GM04503 (cell line): Measurements from ENCODE around the gene PTTG1IP.

Experiments
- DNase-seq: peaks from one replicate; pipeline ENCODE4 v3.0.0-alpha.2; 2012; ENCODE audit warnings: low read depth

PTTG1IP gene

DNA sequence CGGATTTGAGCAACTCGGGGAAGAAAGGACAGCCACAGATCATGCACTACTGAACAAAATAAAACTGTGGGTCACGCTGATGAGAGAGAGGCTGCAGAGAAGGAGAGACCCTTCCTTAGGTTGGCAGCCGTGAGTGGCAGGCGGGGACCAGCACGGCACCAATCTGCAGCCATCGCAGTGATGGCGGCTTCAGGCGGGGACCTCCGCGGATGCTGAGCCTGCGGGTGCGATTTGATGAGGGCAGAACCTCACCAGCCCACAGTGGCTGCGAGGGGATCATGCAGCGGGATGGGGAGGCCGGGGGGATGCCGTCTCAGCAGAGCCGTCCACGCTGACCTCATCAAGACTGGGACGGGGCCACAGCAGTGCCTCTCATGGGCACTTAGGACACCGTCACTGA lies 35.4 kb upstream of the PTTG1IP start:
- DNase-seq, result no peak

- DNase-seq, result no peak
Measured at GRCh38 chr21:44907966-44908895, 34.7 kb upstream of the PTTG1IP start.

GRCh38 chr21:44907225-44907965 lies 33.9 kb upstream of the PTTG1IP start:
- no peak for DNase-seq

DNA sequence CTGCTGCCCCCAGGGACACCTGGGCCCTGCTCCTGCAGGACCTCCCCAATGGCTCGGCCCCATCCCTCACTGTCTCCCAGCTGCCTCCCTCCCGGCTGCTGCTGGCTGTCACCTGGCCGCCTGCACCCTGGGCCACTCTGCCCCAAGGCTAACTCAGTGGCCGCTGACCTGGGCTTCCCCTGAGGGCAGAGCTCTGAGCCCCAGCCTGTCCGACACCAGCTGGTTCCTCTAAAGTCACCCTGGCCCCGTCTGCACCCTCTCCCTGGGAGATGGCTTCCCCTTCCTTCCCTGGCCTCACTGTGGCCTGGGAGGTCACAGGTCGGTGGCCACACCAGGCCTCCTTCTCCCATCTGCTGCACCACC lies 32.2 kb upstream of the PTTG1IP start:
- DNase-seq, result no peak

GRCh38 chr21:44905016-44905727 lies 31.7 kb upstream of the PTTG1IP start:
- DNase-seq, result no peak

DNA sequence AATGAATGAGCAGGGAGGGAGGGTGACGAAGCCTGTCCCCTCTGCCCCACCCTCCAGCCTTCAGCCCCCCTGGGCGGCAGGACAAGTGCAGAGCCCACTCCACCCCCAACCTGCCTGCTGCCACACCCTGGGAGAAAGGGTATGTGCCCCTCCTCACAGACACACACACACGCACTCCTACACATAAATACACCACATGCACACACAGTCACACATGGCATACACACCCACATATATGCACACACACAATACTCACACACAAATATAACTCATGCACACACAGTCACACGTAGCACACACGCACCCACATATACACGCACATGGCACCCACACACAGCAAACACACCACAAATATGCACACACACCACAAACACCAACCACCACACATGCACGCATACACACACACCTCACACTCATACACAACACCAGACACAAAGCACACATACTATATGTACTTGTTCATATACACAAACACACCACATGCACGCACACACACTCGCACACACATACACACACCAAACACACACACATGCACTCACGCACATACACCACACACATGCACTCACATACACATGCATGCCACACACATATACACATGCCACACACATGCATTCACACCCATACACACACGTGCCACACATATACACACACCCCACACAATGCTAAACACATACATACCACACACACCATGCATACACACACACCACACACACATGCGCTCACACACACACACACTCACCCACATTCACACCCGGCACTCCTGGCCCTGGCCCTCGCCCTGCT lies 30.8 kb upstream of the PTTG1IP start:
- DNase-seq, result no peak

- no peak for DNase-seq
Measured at GRCh38 chr21:44903689-44904088, 30.2 kb upstream of the PTTG1IP start.

DNA sequence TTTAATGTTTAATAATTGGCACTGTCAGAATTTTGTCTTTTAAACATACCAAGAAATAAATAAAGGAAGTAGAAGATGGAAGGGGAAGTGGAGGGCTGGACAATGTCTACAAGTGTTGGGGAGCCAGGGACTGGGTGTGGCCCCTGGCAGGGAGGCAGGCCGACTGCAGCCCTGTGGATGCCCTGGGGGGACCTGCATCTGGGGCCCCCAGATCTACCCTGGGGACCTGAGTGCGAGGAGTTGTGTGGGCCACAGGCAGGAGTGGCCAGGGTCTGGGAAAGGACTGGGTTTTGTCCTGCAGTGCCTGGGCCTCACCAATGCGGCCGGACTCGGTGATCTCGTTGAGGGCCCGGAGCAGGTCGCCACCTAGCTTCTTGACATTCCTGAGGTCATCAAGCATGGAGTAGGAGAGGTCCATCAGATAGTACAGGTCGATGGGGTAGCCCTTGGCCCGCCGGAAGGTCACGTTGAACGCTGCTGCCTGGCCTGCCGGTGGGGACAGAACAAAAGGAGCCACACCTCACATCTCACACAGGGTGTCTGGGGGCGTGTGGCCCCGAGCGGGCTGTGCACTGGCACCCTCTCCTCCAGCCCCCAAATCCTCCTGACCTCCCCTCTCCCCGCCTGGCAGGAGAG lies 29.7 kb upstream of the PTTG1IP start:
- DNase-seq, result no peak

- DNase-seq, result no peak
Measured at GRCh38 chr21:44902268-44903049, 29.0 kb upstream of the PTTG1IP start.

DNA sequence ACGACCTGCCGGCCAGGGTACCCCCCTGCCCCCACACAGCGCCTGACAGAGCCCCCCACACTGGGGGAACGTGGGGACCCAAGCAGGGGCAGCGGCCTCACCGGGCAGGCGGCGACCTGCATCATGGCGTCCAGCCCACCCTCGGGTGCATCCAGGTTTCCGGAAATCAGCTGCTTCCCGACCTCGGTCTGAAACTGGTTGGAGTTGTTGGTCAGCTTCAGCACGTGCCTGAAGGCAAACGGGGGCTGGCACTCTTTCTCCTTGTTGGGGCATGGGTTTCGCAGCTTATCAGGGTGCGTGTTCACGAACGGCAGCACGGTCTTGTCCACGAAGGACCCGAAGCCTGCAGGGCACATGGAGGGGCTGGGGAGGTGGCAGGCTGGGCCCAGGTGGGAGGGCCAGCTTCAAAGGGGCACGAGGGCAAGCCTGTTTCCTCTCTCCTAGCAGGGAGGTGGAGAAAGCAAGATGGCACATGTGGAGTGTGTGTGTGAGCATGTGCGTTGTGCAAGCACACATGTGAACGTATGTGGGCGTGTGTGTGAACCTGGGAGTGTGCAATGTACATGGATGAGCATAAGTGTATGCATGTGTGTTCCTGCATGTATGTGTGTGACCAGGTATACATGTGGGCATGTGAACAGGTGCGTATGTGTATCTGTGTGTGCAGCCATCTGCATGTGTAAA lies 28.0 kb upstream of the PTTG1IP start:
- DNase-seq, result no peak

DNA sequence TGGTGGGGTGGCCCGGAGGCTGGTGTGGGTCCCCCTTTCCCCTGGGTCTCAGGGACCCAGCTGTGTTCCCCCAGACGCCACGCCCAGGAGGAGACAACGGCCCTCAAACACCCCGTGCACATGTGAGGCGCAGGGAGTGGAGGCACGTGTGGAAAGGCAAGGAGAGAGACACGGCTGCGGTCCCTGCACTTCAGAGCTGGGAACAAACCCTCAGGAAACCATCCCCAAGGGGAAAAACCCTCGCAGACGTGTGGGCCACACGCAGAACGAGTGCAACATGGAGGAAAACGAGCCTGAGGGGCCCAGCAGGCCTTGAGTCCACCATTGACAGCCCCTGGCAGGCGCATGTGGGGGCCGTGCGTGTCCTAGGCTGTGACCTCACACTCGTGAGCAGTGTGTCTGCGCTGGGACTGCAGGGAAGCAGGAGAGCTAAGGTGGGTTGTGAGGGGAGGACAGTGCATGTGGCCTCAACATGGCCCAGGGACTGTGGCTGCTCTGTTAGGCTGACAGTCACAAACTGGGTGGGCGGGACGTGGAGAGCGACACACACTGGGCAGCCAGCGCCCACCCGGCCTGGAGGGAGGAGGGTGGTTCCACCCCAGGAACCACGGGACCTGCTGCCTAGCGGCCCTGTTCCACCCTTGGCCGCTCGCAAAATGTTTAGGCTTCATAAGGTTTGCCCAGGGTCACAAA lies 27.2 kb upstream of the PTTG1IP start:
- DNase-seq, result no peak

DNA sequence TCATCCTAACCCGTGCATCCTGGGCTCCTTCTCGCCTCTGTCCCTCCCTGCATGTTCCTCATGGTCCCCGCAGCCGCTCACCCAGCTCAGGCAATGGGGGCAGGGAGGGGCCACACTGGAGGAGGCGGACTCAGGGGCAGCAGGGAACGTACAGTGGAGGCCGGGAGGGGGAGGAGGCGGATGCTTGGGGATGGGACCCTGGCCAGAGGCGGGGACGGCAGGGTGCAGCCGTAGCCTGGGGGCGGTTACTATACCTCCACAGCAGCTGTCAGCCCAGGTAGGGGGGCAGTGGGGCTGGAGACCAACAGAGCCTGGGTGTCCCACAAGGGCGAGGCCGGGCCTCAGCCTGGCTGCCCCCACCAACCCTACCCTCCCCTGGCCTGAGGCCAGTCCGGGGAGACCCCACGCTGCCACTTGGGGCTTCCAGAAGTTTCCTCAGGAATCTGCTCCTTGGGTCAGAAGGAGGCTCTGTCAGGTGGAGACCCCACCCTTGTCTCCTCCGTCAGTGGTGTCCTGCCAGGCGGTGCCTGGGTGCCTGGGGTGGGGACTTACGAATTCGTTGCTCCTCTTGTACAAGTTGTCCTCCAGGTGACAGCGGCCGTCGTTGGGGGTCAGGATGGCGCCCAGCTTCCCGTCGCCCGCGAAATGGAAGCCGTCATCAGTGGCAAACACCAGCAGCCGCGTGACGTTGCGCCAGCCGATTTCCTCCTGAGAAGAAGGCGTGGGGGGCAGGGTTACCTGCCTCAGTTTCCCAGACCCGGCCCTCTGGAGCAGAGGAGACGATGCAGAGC lies 26.5 kb upstream of the PTTG1IP start:
- DNase-seq, result no peak

GRCh38 chr21:44898851-44899767 lies 25.6 kb upstream of the PTTG1IP start:
- DNase-seq, result no peak

DNA sequence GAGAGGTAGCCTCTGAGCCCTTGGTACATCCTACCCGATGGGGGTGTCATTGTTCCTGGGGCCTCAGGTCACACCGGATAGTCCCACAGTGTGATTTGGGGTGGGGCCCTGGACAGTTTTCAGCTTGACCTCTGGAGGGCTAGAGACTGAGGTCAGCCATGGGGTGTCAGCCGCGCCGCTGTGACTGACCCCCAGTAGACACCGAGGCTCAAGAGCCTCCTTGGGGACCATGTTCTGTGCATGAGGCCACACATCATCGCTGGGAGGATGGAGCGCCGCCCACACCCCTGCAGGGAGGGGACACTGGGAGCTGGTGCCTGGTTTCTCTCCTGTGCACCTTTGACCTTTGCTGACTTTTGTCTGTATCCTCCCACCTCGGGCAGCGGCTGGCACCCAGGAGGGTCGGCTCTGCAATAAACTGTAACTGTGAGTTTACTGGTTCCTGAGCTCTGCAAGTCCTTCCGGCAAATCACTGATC lies 24.6 kb upstream of the PTTG1IP start:
- DNase-seq, result no peak

DNA sequence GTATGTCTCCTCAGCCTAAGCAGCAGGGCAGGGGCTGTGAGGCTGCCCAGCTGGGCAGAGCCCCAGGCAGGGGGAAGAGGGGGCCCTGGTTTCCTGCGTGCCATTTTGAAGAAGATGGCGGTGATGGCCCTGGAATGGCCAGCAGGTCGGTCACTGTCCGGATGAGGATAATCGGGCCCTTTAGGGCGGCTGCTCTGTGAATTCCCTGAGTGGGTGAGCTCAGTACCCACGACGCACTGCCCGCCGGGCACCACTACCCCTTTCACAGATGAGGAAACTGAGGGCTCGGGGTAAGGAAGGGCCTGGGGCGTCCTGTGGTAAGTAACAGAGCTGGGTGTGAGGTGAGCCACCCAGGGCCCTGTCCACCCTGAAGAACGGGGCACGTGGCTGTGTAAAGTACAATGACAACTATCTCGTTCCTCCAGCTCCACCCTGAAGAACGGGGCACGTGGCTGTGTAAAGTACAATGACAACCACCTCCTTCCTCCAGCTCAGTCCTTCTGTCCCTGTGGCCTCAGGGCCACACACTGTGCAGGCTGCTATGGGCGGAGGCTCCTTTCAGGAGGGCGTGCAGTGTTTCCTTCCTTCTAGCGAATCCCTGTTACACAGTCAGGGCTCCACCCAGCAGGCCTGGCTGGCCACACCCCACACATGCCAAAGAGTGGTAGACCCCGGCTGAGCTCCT lies 24.0 kb upstream of the PTTG1IP start:
- DNase-seq, result no peak

DNA sequence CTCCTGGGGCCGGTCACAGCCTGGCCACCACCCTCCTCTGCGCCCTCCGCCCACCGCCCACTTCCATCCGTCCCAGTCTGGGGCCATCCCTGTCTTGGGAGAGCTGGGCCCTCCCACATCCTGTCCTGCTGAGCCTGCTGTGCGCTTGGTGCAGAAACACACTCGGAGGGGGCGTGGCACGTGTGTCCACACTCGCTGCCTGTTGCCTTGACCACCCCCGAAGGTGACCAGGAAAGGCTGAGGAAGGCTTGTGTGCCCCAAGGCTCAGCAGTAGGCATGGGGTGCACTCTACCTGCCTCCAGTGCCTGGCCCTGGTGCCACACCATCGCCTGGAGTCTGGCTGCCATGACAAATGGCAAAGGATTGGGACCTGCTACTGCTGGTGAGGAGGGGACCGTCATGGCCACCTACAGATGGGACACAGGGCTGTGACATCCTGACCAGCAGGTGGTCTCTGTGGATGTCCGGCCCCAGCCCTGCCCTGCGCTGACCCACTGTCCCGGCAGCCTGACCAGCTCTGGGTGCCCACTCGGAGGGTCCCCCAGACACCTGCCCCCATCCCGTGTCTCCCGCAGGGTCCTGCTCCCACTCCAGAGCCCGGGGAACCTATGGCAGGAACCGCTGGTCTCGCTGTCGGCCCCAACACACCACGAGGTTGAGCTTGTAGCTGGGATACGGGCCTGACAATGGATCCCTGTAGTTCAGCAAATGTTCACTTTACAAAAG lies 23.2 kb upstream of the PTTG1IP start:
- DNase-seq, result no peak
